ENCODE data around the gene MTERF4. TPM values are rescaled to one million over a fixed set of nuclear protein-coding genes. Genes with fewer than 3 reads are reported as not detected.

Gene MTERF4
- total and polyA plus RNA-seq, 2 of the 8 experiments (the other 6 are each of a cell fraction or from before 2014, with no cell fraction given), result 25.9 to 28.5 TPM

DNA sequence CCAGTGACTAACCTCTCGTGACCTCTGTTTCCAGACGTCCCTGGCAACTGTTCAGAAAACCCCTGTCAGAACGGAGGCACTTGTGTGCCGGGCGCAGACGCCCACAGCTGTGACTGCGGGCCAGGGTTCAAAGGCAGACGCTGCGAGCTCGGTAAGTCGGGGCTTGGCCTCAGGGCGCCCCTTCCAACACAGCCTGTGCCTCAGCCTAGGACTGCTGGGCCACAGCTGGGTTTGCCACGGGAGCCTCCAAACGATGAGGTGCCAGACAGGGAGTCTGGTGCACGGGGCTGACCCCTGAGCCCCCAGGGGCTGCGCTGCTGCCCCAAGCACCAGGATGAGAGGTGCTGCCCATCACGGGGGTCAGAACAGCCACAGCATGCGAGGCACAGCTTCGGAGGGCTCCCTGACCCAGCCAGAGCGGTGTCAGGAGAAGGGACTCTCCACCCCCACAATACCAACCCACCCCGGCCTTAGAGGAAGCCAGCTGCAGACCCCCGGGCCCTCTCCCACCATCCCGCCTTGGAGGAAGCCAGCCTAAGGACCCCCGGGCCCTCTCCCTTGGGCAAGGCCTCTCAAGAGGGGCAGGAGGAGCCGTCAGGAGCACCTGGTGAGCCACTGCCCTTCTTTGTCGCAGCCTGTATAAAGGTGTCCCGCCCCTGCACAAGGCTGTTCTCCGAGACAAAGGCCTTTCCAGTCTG, 20.3 kb downstream of the MTERF4 start (continued):
- TF ChIP-seq, protein P1, sequence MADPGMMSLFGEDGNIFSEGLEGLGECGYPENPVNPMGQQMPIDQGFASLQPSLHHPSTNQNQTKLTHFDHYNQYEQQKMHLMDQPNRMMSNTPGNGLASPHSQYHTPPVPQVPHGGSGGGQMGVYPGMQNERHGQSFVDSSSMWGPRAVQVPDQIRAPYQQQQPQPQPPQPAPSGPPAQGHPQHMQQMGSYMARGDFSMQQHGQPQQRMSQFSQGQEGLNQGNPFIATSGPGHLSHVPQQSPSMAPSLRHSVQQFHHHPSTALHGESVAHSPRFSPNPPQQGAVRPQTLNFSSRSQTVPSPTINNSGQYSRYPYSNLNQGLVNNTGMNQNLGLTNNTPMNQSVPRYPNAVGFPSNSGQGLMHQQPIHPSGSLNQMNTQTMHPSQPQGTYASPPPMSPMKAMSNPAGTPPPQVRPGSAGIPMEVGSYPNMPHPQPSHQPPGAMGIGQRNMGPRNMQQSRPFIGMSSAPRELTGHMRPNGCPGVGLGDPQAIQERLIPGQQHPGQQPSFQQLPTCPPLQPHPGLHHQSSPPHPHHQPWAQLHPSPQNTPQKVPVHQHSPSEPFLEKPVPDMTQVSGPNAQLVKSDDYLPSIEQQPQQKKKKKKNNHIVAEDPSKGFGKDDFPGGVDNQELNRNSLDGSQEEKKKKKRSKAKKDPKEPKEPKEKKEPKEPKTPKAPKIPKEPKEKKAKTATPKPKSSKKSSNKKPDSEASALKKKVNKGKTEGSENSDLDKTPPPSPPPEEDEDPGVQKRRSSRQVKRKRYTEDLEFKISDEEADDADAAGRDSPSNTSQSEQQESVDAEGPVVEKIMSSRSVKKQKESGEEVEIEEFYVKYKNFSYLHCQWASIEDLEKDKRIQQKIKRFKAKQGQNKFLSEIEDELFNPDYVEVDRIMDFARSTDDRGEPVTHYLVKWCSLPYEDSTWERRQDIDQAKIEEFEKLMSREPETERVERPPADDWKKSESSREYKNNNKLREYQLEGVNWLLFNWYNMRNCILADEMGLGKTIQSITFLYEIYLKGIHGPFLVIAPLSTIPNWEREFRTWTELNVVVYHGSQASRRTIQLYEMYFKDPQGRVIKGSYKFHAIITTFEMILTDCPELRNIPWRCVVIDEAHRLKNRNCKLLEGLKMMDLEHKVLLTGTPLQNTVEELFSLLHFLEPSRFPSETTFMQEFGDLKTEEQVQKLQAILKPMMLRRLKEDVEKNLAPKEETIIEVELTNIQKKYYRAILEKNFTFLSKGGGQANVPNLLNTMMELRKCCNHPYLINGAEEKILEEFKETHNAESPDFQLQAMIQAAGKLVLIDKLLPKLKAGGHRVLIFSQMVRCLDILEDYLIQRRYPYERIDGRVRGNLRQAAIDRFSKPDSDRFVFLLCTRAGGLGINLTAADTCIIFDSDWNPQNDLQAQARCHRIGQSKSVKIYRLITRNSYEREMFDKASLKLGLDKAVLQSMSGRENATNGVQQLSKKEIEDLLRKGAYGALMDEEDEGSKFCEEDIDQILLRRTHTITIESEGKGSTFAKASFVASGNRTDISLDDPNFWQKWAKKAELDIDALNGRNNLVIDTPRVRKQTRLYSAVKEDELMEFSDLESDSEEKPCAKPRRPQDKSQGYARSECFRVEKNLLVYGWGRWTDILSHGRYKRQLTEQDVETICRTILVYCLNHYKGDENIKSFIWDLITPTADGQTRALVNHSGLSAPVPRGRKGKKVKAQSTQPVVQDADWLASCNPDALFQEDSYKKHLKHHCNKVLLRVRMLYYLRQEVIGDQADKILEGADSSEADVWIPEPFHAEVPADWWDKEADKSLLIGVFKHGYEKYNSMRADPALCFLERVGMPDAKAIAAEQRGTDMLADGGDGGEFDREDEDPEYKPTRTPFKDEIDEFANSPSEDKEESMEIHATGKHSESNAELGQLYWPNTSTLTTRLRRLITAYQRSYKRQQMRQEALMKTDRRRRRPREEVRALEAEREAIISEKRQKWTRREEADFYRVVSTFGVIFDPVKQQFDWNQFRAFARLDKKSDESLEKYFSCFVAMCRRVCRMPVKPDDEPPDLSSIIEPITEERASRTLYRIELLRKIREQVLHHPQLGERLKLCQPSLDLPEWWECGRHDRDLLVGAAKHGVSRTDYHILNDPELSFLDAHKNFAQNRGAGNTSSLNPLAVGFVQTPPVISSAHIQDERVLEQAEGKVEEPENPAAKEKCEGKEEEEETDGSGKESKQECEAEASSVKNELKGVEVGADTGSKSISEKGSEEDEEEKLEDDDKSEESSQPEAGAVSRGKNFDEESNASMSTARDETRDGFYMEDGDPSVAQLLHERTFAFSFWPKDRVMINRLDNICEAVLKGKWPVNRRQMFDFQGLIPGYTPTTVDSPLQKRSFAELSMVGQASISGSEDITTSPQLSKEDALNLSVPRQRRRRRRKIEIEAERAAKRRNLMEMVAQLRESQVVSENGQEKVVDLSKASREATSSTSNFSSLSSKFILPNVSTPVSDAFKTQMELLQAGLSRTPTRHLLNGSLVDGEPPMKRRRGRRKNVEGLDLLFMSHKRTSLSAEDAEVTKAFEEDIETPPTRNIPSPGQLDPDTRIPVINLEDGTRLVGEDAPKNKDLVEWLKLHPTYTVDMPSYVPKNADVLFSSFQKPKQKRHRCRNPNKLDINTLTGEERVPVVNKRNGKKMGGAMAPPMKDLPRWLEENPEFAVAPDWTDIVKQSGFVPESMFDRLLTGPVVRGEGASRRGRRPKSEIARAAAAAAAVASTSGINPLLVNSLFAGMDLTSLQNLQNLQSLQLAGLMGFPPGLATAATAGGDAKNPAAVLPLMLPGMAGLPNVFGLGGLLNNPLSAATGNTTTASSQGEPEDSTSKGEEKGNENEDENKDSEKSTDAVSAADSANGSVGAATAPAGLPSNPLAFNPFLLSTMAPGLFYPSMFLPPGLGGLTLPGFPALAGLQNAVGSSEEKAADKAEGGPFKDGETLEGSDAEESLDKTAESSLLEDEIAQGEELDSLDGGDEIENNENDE (IDR thresholded peaks at IDR 0.05; ENCODE audit: insufficient replicate concordance, low read length), result no peak

Data from H1 (cell line).